HG02938 (cell line): Measurements from ENCODE around the gene GIMAP2.
"Not testable (repeated sequence)": the region's sequence is repeated elsewhere in the genome, so short reads cannot be mapped to it uniquely, and the experiment has no call there.

Experiments
- ATAC-seq: cut with Tn5 transposase; IDR thresholded peaks from one replicate; pipeline ENCODE4 v1.9.1; 2021; ENCODE audit warnings: mild to moderate bottlenecking, moderate library complexity; ENCODE audit not compliant: unreplicated experiment

The GIMAP2 gene

DNA sequence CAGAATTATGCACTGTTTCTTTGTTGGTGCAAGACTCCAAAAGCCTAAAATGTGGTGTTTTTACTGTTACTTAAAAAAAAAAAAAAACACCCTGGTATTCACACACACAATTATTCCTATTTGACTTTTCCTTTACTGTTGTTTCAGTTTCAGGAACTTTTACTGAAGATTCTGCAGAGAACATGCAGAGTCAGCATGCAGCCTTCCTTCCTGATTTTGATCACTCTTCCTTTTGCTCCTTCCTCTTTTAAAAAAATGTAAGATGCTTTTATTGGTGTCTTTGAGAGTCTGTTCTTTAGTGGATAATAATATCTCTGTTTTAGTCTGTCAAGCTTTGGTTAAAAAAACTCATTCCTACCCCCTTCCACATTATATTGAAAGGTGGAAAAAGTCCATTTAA, 9.2 kb upstream of the GIMAP2 start:
- not testable (repeated sequence) for ATAC-seq

DNA sequence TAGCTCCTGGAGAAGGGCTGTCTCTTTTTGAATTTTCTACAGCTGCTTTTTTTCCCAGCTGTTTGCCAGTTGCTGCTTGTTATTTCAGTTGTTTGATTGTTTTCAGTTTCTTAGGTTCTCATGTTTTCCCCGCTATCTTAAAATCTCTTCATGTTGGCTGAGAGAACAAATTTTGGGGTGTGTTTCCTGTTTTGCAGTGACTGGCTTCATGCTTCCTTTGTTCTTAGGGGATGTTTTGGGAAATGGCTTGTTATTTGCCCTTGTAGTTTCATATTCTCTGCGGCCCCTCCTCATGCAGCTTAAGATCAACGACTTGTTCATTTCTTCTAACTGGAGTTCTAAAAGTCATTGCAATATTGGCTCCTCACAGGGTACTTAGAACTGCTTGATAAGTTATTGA, 8.7 kb upstream of the GIMAP2 start:
- not testable (repeated sequence) for ATAC-seq

DNA sequence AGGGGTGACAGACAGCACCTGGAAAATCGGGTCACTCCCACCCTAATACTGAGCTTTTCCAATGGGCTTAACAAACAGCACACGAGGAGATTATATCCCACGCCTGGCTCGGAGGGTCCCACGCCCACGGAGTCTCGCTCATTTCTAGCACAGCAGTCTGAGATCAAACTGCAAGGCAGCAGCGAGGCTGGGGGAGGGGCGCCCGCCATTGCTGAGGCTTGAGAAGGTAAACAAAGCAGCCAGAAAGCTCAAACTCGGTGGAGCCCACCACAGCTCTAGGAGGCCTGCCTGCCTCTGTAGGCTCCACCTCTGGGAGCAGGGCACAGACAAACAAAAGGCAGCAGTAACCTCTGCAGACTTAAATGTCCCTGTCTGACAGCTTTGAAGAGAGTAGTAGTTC, 6.9 kb upstream of the GIMAP2 start:
- not testable (repeated sequence) for ATAC-seq

DNA sequence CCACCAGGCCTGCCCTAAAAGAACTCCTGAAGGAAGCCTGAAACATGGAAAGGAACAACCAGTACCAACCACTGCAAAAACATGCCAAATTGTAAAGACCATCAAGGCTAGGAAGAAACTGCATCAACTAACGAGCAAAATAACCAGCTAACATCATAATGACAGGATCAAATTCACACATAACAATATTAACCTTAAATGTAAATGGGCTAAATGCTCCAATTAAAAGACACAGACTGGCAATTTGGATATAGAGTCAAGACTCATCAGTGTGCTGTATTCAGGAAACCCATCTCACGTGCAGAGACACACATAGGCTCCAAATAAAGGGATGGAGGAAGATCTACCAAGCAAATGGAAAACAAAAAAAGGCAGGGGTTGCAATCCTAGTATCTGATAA, 5.1 kb upstream of the GIMAP2 start:
- not testable (repeated sequence) for ATAC-seq

DNA sequence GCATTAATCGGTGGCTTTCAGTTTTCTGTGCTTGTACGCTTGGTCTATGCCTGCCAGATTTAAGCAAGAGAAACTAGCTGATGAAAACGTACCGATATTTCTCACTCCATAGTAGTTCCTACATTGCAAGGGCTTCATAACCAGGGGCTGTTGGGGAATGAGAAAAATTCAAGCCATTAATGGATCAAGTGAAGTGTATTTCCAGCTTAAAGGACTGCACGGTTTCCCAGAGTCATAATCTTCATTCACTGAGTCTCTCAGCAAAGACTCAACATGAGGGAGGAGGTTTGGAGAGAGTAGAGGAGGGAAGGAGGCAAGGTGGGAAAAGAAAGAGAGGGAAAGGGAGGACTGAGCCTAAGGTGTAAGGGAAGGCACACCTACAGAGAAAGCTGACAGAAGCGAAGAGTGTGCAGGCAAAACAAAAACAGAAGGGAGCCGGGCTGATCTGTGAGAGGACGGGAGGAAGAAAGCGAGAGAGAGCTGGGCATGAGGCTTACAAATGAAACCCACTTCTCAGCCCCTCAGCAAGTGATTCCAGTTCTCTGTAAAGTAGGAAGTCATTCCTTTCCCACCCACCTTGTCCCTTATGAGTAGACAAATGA, 625 bp downstream of the GIMAP2 start:
- no peak for ATAC-seq

DNA sequence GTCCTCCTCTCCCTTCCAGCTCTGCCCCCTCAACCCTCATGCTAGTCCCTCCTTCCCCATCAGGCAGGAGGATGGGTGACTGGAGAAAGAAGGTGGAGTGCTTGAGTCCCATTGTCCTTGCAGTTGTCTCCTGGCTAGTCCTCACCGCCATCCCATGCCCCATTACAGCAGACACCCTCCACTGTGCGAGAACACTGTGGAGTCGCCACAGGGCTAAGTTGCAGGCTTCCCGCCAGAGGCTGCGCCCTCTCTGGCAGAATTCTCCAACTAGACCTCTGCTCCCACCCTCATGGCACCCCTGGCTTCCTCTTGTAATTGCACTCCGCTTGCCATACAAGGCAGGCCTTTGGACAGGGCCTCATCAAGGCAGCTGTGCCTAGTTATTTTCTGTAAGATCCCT, 3.1 kb downstream of the GIMAP2 start:
- no peak for ATAC-seq

DNA sequence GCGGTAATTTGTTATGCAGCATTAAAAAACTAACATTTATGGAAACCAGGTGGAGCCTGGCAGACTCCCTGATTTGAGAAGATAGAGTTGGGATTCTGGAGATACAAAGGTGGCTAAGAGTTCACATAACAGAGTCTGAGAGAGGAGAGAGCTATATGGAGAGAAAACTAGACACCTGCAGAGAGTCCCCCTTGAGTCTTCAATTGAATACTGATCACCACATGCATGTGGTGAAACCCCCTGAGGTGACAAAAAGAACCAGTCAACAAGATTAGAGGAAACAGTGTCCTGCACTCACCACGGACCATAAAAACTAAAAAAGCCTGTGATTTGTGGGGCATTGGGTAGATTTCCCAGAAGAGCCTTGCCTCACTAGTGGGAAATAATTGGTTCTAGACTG, 10.1 kb downstream of the GIMAP2 start:
- ATAC-seq = no peak

DNA sequence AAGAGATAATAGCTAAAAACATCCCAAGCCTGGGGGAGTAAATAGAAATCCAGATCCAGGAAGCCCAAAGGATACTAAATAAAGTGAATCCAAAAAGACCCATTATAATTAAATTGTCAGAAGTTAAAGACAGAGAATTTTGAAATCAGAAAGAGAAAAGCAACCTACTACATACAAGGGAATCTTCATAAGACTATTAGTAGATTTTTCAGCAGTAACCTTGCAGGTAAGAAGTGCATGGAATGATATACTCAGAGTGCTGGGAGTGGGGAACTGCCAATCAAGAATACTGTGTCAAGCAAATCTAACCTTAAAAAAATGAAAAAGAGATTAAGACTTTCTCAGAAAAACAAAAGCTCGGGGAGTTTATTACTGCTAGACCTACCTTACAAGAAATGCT, 17.7 kb downstream of the GIMAP2 start:
- no peak for ATAC-seq

DNA sequence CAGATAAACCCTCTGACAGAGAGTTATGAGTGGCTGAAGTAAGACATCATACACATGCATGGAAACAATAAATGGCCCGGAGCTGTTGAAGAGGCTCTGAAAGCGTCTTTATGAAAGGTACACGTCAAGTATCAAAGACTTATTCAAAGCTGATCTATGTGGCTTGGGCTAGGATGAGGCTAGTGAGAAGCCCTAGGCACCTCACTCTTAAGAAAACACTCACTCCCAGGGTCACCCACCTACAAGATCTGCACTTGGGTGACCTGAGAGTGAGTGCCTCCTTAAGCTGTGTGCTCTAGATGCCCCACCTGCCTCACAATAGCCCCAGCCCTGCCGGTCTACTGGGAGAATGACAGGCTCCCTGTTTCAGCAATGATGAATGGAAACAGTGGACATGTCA, 29.8 kb downstream of the GIMAP2 start:
- ATAC-seq = no peak

DNA sequence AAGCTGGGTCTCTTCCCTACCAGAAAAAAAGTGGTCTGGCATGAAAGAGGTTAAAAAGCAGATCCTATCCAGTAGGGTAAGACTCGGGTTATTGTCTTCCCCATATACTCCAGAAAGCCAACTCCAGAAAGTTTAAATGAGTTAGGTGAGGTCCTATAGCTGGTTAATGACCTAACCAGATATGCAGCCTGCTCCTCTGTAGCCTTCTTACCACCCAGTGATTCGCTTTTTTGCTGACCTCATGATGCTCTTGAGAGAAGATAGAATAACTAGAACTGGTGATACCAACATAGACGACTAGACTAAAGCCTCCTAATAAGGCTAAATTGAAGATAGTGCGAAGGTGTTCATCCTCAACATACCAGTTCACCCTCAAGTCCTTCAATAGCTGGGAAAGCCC, 30.2 kb downstream of the GIMAP2 start:
- no peak for ATAC-seq

DNA sequence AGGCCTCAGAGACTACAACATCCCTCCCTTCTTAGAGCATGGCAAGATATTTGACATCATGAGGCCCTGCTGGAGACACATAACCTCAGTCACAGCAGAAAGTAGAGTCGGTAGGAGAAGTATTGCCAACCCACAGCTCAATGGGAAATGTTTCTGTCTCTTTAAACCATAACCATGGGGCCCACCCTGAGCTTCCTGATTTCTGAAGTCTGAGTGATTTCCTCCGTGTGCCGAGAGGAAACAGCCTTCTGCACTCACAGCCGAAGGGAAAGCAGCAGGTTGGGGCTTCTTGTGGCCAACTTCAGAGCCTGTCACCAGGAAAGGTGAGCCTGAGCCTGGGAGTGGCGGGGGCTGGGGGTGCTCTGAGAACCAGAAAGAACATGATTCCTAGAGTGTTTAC, 30.9 kb downstream of the GIMAP2 start, which contains the start of gene GIMAP1:
Gene GIMAP1, plus strand, starts transcription at position 246 of the 400 bp plus-strand sequence. CDS start 2,435 bp downstream, outside the sequence.
- no peak for ATAC-seq

DNA sequence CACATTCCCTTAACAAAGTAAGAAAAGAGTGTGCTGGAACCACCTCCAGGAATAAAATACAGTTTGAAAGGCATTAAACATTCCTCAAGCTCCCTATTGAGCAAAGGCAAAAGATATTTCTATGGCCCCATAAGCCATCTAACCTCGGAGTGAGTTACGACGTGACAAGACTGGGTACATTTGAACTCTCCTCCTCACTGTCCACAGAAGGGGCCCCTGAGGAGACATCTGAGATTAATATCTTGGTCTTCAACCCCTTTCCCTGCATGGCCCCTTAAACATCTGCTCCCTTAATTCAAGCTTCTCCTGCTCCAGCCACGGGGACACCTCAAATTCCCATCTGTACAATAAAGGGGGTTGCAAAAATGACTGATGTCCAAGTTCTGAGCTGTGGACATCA, 31.4 kb downstream of the GIMAP2 start:
- no peak for ATAC-seq

DNA sequence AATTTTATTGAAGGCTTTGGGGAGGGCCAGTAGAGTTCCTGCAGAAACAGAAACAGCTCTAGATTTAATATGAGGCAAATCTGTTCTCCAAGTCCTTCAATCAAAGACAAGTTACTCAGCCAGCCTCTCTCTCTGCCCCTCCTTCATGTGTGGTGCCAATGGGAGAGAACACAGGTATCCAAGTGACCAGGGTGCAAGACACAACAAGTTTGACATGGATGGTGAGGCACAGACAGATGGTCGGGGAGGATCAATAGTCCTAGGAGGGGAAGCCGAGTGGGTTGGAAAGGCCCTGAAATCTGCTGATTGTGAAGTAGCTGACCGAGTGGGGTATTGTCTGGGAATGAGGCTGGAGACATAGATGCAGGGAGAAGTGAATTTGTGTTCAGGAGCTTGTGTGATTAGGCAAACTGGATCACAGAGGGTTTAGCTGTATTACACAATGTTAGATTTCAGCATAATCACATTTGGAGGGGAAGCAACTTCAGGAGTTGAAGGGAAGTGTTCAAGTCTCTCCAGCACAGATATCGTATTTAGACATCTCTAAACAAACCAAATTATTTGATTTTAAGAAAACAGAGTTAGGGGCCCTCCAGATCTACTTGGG, 32.4 kb downstream of the GIMAP2 start:
- ATAC-seq = no peak

DNA sequence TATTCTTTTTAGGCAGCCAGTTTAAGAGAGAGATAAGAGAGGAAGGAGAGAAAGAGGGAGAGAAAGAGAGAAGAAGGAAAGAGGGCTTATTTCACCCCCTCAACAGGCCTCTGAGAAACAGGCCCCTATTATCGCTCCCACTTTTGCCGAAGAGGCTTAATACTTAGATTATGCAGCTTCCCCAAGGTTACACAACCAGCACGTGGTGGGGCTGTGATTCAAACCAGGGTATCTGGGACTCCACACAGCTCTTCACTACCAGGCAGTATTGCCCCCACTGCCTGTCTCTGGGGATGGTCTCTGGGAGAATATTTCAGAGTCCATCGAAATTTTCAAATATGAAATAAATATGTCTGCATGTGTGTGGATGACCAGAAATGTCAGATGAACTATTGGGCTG, 33.9 kb downstream of the GIMAP2 start:
- no peak for ATAC-seq

DNA sequence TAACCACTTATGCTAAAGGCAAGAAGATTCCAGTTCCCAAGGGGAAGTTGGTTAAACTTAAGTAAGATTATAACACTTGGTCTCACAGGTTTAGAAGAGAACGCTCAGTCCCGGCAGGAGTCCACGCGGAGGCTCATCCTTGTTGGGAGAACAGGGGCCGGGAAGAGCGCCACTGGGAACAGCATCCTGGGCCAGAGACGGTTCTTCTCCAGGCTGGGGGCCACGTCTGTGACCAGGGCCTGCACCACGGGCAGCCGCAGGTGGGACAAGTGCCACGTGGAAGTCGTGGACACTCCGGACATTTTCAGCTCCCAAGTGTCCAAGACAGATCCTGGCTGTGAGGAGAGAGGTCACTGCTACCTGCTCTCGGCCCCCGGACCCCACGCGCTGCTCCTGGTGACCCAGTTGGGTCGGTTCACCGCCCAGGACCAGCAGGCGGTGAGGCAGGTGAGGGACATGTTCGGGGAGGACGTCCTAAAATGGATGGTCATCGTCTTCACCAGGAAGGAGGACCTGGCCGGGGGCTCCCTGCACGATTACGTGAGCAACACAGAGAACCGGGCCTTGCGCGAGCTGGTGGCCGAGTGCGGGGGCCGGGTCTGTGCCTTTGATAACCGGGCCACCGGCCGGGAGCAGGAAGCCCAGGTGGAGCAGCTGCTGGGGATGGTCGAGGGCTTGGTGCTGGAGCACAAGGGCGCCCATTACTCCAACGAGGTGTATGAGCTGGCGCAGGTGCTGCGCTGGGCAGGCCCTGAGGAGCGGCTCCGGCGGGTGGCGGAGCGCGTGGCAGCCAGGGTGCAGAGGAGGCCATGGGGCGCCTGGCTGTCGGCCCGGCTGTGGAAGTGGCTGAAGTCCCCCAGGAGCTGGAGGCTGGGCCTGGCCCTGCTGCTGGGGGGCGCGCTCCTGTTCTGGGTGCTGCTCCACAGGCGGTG, 34.7 kb downstream of the GIMAP2 start:
- ATAC-seq = no peak

DNA sequence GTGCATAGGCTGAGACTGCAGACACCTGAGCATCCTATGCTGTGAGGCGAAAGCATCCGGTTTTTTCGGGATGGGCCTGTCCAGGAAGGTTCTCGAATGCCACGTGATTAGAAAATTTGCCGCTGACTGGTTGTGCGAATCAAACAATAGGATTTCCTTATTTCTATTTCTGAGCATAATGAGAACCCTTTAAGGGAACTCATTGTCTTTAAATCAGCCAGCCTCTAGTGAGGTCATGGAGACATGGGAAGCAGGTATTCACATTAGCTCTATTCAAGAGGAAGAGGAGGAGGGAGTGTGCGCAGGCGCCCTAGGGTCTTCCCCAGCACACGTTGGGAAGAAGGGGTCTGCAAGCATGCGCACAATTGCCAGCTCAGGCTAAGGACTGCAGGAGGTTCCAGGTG, 36.5 kb downstream of the GIMAP2 start:
- ATAC-seq = no peak

DNA sequence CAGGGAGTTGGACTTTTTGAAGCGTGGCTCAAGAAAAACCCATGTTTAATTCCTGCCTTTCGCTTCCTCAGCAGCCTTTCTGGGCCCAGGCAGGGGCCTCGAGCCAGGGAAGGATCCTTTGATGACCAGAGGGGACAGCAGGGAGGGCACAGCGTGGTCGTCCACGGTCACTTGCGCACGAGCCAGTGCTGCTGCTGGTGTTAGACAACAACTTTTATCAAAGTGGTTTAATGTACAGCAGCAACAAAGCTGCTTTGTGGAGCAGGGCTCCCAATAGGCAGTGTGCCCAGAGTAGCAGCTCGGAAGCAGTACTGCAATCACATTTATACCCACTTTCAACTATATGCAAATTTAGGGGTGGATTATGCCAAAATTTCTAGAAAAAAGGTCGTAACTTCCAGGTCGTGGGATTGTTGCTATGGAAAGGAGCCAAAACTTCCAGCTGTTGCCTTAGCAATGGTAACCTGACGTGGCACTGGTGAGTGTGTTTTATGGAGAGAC, 37.0 kb downstream of the GIMAP2 start:
- no peak for ATAC-seq

DNA sequence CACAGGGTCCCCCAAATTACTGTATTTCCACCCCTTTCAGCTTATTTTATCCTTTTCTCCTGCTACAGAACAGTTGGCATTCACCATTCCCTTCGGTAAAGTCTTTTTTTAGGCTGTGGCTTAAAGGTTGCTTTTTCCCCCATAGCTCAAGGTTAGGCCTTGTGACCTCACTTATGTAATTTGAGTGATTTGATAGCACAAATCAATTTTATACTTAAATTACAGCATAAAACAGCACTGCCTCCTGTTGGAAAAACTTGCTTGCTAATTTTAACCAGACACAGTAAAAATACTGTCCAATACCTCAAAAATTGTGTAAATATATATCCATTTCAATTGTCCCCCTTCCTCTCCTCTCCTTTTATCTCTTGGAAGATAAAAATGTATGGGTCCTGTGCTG, 38.0 kb downstream of the GIMAP2 start:
- no peak for ATAC-seq

DNA sequence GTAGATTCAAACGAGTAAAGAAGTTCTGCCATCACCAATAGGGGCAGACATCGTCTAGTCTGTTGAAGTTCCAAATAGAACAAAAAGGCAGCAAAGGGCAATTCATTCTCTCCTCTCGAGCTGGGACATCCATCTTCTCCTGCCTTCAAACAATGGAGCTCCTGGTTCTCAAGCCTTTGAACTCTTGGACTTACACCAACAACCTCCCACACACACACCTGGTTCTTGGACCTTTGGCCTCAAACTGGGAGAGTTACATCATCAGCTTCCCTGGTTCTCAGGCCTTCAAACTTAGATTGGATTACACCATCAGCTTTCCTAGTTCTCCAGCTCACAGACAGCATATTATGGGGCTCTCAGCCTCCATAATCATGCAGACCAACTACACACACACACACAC, 41.9 kb downstream of the GIMAP2 start:
- no peak for ATAC-seq

DNA sequence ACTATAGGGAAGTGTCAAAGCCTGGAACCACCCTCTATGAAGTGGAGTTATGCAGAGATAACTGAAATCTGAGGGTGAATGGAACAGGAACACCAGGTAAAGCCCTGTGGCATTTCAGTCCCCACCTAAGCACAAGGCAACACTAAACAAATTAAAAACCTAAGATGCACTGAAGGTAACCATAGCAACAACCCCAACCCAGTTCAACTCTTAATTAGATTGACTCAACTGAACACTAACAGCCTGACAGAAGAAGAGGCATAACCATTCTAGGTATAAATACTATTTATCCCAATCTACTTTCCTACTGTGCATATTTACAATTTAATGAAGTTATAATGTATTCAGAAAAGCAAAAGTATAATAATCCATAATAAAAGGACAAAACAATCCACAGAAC, 42.5 kb downstream of the GIMAP2 start:
- ATAC-seq = no peak

DNA sequence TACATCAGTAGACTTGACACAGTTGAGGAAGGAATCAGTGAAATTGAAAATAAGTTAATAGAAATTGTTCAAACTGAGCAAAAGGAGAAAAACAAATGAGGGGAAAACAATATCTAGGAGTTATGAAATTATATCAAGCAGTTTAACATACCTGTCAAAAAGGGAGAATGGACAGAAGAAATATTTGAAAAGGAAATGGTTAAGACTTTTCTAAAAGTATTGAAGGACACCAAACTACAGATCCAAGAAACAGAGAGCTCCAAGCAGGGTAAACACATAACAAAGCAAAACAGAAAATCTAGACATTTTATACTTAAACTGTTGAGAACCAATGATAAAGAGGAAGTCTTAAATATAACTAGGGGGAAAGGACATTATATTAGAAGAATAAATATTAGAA, 43.1 kb downstream of the GIMAP2 start:
- no peak for ATAC-seq

DNA sequence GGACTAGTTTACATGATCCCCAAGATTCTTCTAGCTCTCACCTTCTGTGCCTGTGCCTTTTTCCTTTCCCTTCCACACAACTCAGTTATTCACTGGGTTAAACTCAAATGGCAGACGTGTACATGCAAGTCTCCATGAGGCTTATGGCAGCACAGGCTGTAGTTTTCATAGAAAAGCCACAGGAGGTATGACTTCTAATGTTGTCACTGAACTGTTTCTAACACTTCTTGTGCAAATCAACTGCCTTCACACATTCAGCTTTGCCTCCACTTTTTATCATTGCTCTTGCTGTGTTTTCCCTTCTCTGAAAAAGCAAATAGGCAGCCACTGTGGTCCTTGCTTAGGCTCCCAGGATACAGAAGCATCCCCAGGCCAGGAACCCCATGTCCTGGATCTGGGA, 46.4 kb downstream of the GIMAP2 start:
- ATAC-seq = no peak
